Stimulated activated naive CD8-positive, alpha-beta T cell treated with anti-CD3 and anti-CD28 coated beads, Interleukin-15, amount 100 ng/mL, for 72 hours (primary cell): ENCODE measurements around the gene TMEM52.

Experiments used
- ATAC-seq: fragments of 150-1000 bp; cut with Tn5 transposase; 2 replicates; pipeline ENCODE4 v1.10.0; 2021; ENCODE audit warnings: mild to moderate bottlenecking, moderate library complexity
- DNase-seq, 2 donors: peaks; one replicate each; pipeline ENCODE4 v3.0.0; 2021 to 2022
- H3K27ac Mint-ChIP-seq, 2 donors: one replicate each; pipeline ENCODE4 v1.8.0; 2022; ENCODE audit warnings: mild to moderate bottlenecking in 2 of 2, mixed read lengths in 2 of 2, moderate library complexity in 2 of 2
- H3K27me3 Mint-ChIP-seq: one replicate; pipeline ENCODE4 v1.8.0; 2022; ENCODE audit warnings: mixed read lengths
- H3K4me1 Mint-ChIP-seq: one replicate; pipeline ENCODE4 v1.8.0; 2022; ENCODE audit warnings: mild to moderate bottlenecking, mixed read lengths
- H3K4me3 Mint-ChIP-seq, 2 donors: one replicate each; pipeline ENCODE4 v1.8.0; 2022; ENCODE audit warnings: mild to moderate bottlenecking in 2 of 2, mixed read lengths in 2 of 2, moderate library complexity in 1 of 2
- H3K9me3 Mint-ChIP-seq, 2 donors: one replicate each; pipeline ENCODE4 v1.8.0; 2022; ENCODE audit warnings: mixed read lengths in 2 of 2

Gene TMEM52

GRCh38 chr1:1914971-1915692 lies 3.9 kb downstream of the TMEM52 start, which contains the start of gene CALML6:
TSS of gene CALML6 (plus strand) at chr1:1915260. CDS start at chr1:1915281, 21 bp downstream.
- H3K4me3 Mint-ChIP-seq: no peak within 1 kb of the TSS
- peaks cover 23% of the 10 kb centered on the region for H3K4me1 Mint-ChIP-seq
- H3K27ac Mint-ChIP-seq: no peak within 1 kb of the TSS
- DNase-seq: no peak
- no peak for ATAC-seq
- no peaks in the 10 kb centered on the region for H3K27me3 Mint-ChIP-seq
- H3K9me3 Mint-ChIP-seq: no peaks in the 10 kb centered on the region

DNA sequence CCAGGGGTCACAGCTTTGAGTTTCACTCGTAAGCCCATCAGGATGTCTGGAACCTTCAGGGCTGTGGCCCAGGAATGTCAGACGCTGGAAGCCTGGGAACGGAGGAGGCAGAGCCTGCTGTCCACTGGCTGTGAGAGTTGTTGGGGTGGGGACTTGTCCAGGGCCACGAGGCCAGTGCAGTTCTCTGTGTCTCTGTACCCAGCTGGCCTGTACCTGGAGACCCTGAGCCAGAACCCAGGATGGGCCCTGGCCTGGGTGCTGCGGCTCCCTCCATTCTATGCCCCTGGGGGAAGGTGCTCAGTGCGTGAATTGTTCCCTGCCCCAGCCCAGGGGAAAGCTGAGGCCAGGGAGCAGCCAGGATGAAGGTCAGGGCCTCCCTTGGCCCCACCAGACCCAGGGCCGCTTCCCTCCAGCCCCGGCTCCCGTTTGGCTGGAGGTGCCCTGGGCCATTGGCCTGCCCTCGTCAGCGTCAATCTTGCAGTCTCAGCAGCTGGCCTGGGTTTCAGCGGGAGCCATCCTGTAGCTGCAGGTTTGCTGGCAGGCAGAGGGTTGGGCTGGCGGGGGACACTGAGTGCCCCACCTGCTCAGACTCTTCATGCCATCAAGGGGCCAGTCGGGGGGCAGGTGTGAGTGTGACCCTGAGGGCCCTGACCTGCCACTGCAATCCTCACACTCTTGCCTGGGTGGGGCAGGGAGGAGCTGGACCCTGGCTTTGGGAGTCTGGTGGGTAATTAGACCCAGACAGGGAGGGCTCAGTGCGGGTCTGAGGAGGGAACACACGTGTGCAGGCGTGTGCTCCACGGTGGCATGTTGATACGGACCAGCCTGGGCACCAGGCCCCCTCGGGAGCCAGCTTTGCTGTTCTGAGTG lies 4.7 kb downstream of the TMEM52 start:
- no peak overlapping the region for H3K4me3 Mint-ChIP-seq
- no peak for DNase-seq
- peaks cover 26% of the 10 kb centered on the region for H3K4me1 Mint-ChIP-seq
- H3K27ac Mint-ChIP-seq: no peak overlapping the region
- no peaks in the 10 kb centered on the region for H3K27me3 Mint-ChIP-seq
- no peaks in the 10 kb centered on the region for H3K9me3 Mint-ChIP-seq
- no peak for ATAC-seq

- no peak overlapping the region for H3K27ac Mint-ChIP-seq
- H3K27me3 Mint-ChIP-seq: no peaks in the 10 kb centered on the region
- no peaks in the 10 kb centered on the region for H3K9me3 Mint-ChIP-seq
- peaks cover 30% of the 10 kb centered on the region for H3K4me1 Mint-ChIP-seq
- DNase-seq (no peak), ATAC-seq (no peak)
- H3K4me3 Mint-ChIP-seq: no peak overlapping the region
These were observed 7.6 kb downstream of the TMEM52 start for GRCh38 chr1:1911350-1912041.

GRCh38 chr1:1910651-1911331 lies 8.3 kb downstream of the TMEM52 start:
- DNase-seq: no peak
- H3K4me3 Mint-ChIP-seq: peak overlapping the region in 1 of 2 donors; percentile 91

DNA sequence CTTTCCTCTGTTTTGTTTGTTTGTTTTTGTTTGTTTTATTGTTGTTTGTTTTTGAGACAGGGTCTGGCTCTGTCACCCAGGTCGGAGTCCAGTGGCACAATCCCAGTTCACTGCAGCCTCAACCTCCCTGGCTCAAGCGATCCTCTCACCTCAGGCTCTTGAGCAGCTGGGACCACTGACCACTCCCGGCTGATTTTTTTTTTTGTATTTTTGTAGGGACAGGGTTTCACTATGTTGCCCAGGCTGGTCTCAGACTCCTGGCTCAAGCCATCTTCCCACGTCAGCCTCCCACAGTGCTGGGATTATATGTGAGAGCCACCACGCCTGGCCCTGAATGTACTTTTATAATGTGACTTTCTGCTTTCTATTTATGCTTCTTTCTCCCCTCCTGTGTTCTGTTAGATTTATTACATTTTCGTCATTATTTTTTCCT lies 9.0 kb downstream of the TMEM52 start:
- Mint-ChIP-seq H3K27ac (peak overlapping the region; percentile 81 to 88), H3K4me1 (peaks cover 36% of the 10 kb centered on the region), H3K27me3 (no peaks in the 10 kb centered on the region), H3K4me3 (peak overlapping the region; percentile 91 to 92), H3K9me3 (no peaks in the 10 kb centered on the region)
- no peak for DNase-seq
- no peak for ATAC-seq

More at GRCh38 chr1:1910651-1911331, 8.3 kb downstream of the TMEM52 start:
- no peaks in the 10 kb centered on the region for H3K9me3 Mint-ChIP-seq
- ATAC-seq: no peak
- no peak overlapping the region for H3K27ac Mint-ChIP-seq
- peaks cover 36% of the 10 kb centered on the region for H3K4me1 Mint-ChIP-seq
- H3K27me3 Mint-ChIP-seq: no peaks in the 10 kb centered on the region

DNA sequence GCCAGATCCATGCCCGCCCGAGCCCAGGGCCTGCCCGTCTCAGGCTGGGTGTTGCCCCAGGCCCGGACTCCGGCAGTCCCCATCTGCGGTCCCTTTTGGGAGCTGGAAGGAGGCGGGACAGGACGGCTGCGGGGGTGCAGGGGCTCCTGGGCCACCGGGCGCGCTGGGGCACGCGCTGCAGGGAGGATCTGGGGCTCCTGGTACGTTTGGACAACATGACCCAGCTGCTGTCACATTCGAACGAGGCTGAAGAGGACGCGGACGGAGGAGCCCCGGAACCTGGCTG lies 10.6 kb downstream of the TMEM52 start:
- peaks cover 36% of the 10 kb centered on the region for H3K4me1 Mint-ChIP-seq
- DNase-seq (no peak), ATAC-seq (peak; percentile 43)
- no peaks in the 10 kb centered on the region for H3K9me3 Mint-ChIP-seq
- peak overlapping the region in 1 of 2 donors; percentile 86 for H3K27ac Mint-ChIP-seq
- H3K27me3 Mint-ChIP-seq: no peaks in the 10 kb centered on the region
- H3K4me3 Mint-ChIP-seq: peak overlapping the region; percentile 71 to 79

GRCh38 chr1:1907098-1907736 lies 11.9 kb downstream of the TMEM52 start:
- Mint-ChIP-seq H3K27ac (peak overlapping the region in 1 of 2 donors; percentile 63), H3K27me3 (no peaks in the 10 kb centered on the region), H3K4me3 (peak overlapping the region in 1 of 2 donors; percentile 79), H3K9me3 (no peaks in the 10 kb centered on the region), H3K4me1 (peaks cover 36% of the 10 kb centered on the region)
- no peak for DNase-seq
- no peak for ATAC-seq

DNA sequence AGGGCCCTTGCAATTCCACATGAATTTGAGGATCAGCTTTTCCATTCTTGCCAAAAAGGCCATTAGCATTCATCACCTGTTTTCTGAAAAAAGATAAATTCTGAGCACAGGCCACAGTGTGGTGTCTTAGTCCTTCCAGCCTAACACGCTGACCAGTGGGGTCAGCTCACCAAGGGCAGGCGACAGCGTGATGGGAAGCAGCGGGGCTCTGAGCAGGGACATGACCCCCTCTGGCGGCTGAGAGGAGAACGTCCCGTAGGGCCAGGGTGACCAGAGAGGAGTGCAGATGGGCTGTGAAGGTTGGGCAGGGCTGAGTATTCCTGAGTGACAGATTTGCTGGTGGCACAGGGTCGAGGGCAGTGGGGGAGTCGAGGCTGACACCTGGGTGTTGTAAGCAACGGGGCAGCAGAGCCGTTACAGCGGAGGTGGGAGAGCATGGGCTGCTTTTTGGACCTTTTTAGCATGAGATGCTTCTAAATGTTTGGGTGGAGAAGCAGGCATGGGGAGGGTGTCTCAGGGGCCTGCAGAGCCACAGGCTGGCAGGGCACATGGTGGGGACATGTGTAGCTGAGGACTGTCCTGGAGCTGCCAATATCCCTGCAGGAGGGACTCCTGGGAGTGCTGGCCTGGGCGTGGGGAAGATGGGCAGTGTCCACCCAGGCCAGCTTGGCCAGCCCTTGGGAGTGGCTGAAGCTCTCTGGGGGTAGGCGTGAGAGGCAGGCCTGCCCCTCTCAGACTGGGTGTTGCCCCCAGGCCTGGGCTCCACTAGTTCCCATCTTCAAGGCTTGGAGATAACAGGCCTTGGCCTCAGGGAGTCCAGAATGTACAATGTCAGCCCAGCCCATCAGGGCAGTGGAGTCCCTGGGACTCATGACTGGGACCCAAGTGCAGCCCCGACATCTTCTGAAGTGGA lies 12.6 kb downstream of the TMEM52 start:
- peak overlapping the region in 1 of 2 donors; percentile 24 for H3K4me3 Mint-ChIP-seq
- no peaks in the 10 kb centered on the region for H3K9me3 Mint-ChIP-seq
- H3K27me3 Mint-ChIP-seq: no peaks in the 10 kb centered on the region
- DNase-seq (peak; percentile 58 to 74), ATAC-seq (peak; percentile 46)
- peaks cover 36% of the 10 kb centered on the region for H3K4me1 Mint-ChIP-seq
- peak overlapping the region in 1 of 2 donors; percentile 57 for H3K27ac Mint-ChIP-seq

DNA sequence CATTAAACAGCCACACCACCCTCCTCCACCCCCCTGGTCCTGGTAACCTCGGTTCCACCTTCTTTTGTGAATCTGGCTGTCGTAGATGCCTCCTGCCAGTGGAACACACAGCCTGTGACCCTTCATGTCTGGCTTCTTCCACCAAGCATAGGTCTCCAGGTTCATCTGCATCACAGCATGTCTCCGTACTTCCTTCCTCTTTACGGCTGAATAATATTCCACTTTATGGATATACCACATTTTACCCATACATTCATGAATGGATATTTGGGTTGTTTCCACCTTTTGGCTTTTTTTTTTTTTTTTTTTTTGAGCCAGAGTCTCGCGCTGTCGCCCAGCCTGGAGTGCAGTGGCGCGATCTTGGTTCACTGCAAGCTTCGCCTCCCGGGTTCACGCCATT lies 15.9 kb downstream of the TMEM52 start:
- ATAC-seq: no peak
- H3K9me3 Mint-ChIP-seq: no peaks in the 10 kb centered on the region
- DNase-seq: no peak
- no peak overlapping the region for H3K27ac Mint-ChIP-seq
- peaks cover 35% of the 10 kb centered on the region for H3K4me1 Mint-ChIP-seq
- H3K4me3 Mint-ChIP-seq: no peak overlapping the region
- no peaks in the 10 kb centered on the region for H3K27me3 Mint-ChIP-seq

DNA sequence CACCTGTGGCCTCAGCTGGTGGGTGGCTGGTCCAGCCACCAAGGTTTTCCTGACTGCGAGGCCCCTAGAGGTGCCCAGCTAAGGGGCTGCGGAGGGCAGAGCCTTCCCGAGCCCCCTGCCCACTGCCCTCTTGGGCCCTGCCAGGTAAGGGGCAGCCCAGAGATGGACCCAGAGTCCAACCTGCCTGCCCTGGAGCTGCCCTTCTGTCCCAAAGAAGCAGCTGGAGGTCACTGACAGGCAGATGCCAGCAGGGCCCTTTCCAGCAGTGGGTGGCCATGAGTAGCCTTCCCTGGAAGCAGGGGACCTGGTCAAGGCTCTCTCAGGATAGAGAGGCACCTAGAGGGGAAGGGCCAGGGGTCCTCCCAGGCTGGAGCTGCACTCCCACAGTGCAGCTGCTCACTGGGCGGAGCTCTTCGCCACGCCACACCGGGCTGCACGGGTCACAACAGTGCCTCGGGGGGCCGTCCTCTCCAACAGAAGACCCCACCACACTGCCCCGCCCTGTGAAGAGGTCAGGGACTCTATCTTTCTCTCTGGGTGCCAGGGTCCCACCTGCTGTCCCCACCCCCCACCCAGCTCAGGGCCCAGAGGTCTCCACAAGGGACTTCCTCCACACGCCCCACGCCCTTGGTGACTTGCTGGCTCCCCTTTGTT lies 17.3 kb downstream of the TMEM52 start:
- no peak for ATAC-seq
- Mint-ChIP-seq H3K27ac (peak overlapping the region in 1 of 2 donors; percentile 54), H3K9me3 (no peaks in the 10 kb centered on the region)

GRCh38 chr1:1900883-1901640 lies 18.0 kb downstream of the TMEM52 start:
- peak overlapping the region in 1 of 2 donors; percentile 30 for H3K27ac Mint-ChIP-seq
- DNase-seq: no peak
- no peaks in the 10 kb centered on the region for H3K27me3 Mint-ChIP-seq
- H3K4me1 Mint-ChIP-seq: peaks cover 21% of the 10 kb centered on the region
- no peaks in the 10 kb centered on the region for H3K9me3 Mint-ChIP-seq
- no peak overlapping the region for H3K4me3 Mint-ChIP-seq
- ATAC-seq: no peak

More for the DNA sequence above, 17.3 kb downstream of the TMEM52 start:
- Mint-ChIP-seq H3K4me3 (no peak overlapping the region), H3K27me3 (no peaks in the 10 kb centered on the region), H3K4me1 (peaks cover 27% of the 10 kb centered on the region)
- no peak for DNase-seq

- H3K9me3 Mint-ChIP-seq: no peaks in the 10 kb centered on the region
- no peak overlapping the region for H3K27ac Mint-ChIP-seq
- DNase-seq (no peak), ATAC-seq (no peak)
- H3K27me3 Mint-ChIP-seq: no peaks in the 10 kb centered on the region
- no peak overlapping the region for H3K4me3 Mint-ChIP-seq
- peaks cover 30% of the 10 kb centered on the region for H3K4me1 Mint-ChIP-seq
These were observed 19.1 kb downstream of the TMEM52 start for GRCh38 chr1:1899967-1900327.
